Esophagus muscularis mucosa (tissue), 4 donors: ENCODE data around the gene AGO4.

ENCODE experiments used
- CTCF ChIP-seq, 3 experiments: fragments of 200-600 bp in 2 of 3; fragments of 450-650 bp in 1 of 3; sonication (generic) in 2 of 3; IDR thresholded peaks; one replicate each; pipeline ENCODE4 v1.5.1; 2017 to 2019; ENCODE audit warnings: antibody characterized with exemption in 3 of 3, mild to moderate bottlenecking in 2 of 3, moderate library complexity in 1 of 3
- EP300 ChIP-seq: sonication (generic); formaldehyde crosslinking; IDR thresholded peaks from one replicate; pipeline ENCODE4 v1.6.1; 2017; ENCODE audit warnings: antibody characterized with exemption
- POLR2A ChIP-seq: fragments of 450-650 bp; IDR thresholded peaks from one replicate; pipeline ENCODE4 v1.6.1; 2017; ENCODE audit warnings: antibody characterized with exemption, moderate library complexity, mild to moderate bottlenecking, low read depth
- POLR2AphosphoS5 ChIP-seq, 2 donors: sonication (generic); formaldehyde crosslinking; IDR thresholded peaks; one replicate each; pipeline ENCODE4 v1.6.1; 2017; ENCODE audit warnings: antibody characterized with exemption in 2 of 2

- TF ChIP-seq CTCF (IDR thresholded peaks at IDR 0.05) (no peak), POLR2AphosphoS5 (IDR thresholded peaks at IDR 0.05) (no peak), POLR2A (no peak), EP300 (no peak)
Observed at GRCh38 chr1:35873243-35873750, 65.5 kb downstream of the AGO4 start.
